HAP-1 (cell line): ENCODE measurements around the gene UBE2Q2.

Experiments used
- DNase-seq, 2 experiments: peaks; one replicate each; pipeline ENCODE4 v3.0.0-alpha.2; 2016 to 2020; ENCODE audit warnings: low spot score in 2 of 2
- H3K27me3 ChIP-seq: fragments of 250-450 bp; sonication (Bioruptor Pico); 2 replicates; pipeline ENCODE4 v1.5.1; 2020; ENCODE audit warnings: low read depth, mild to moderate bottlenecking, moderate library complexity
- H3K36me3 ChIP-seq: fragments of 250-450 bp; sonication (Bioruptor Pico); replicated peaks from 2 replicates; pipeline ENCODE4 v1.5.1; 2020; ENCODE audit warnings: mild to moderate bottlenecking
- H3K4me1 ChIP-seq: fragments of 250-450 bp; sonication (Bioruptor Pico); 2 replicates; pipeline ENCODE4 v1.5.1; 2020; ENCODE audit warnings: mild to moderate bottlenecking
- H3K4me3 ChIP-seq: fragments of 250-450 bp; sonication (Bioruptor Pico); 2 replicates; pipeline ENCODE4 v1.5.1; 2020; ENCODE audit warnings: mild to moderate bottlenecking, moderate library complexity
- H3K9me3 ChIP-seq: fragments of 250-450 bp; sonication (Bioruptor Pico); 2 replicates; pipeline ENCODE4 v1.5.1; 2020; ENCODE audit warnings: mild to moderate bottlenecking, moderate library complexity
- in situ Hi-C: fragments of 300-500 bp; cut with MboI; formaldehyde crosslinking; loops from 3 replicates; pipeline ENCODE4 v1.14.3; 2020; ENCODE audit warnings: low sequenced_read_pairs, inconsistent platforms, mixed read lengths

UBE2Q2 gene

GRCh38 chr15:75814794-75815193 is 28.5 kb upstream of the UBE2Q2 start:
- H3K27me3 ChIP-seq: no peaks in the 10 kb centered on the region; the same call in 1 of the 2 replicates
- no peaks in the 10 kb centered on the region for H3K36me3 ChIP-seq
- in situ Hi-C loops: loop anchor here (10.0 kb wide), 1 partner anchor 330 kb away; no protein-coding TSS in a partner anchor
- H3K4me1 ChIP-seq: peaks cover 3% of the 10 kb centered on the region; the same call in 1 of the 2 replicates
- H3K4me3 ChIP-seq: no peak overlapping the region
- DNase-seq: no peak
- H3K9me3 ChIP-seq: no peaks in the 10 kb centered on the region

- H3K36me3 ChIP-seq: no peaks in the 10 kb centered on the region
- in situ Hi-C loops: loop anchor here (10.0 kb wide), 1 partner anchor 329 kb away; no protein-coding TSS in a partner anchor
- no peaks in the 10 kb centered on the region; the same call in 1 of the 2 replicates for H3K27me3 ChIP-seq
- no peak for DNase-seq
- H3K4me3 ChIP-seq: no peak overlapping the region
- no peaks in the 10 kb centered on the region for H3K9me3 ChIP-seq
- H3K4me1 ChIP-seq: no peaks in the 10 kb centered on the region
These were observed 27.2 kb upstream of the UBE2Q2 start for GRCh38 chr15:75815811-75816719.

- Histone ChIP-seq H3K4me1 (no peaks in the 10 kb centered on the region), H3K4me3 (no peak overlapping the region), H3K27me3 (no peaks in the 10 kb centered on the region; the same call in 1 of the 2 replicates), H3K9me3 (no peaks in the 10 kb centered on the region), H3K36me3 (no peaks in the 10 kb centered on the region)
- no peak for DNase-seq
- in situ Hi-C loops: loop anchor here (10.0 kb wide), 1 partner anchor 327 kb away; no protein-coding TSS in a partner anchor
These were observed 25.9 kb upstream of the UBE2Q2 start for GRCh38 chr15:75817138-75817935.

- DNase-seq: no peak
- H3K4me1 ChIP-seq: peaks cover 12% of the 10 kb centered on the region
- no peaks in the 10 kb centered on the region for H3K36me3 ChIP-seq
- in situ Hi-C loops: no loop called here
- no peaks in the 10 kb centered on the region for H3K9me3 ChIP-seq
- no peaks in the 10 kb centered on the region; the same call in 1 of the 2 replicates for H3K27me3 ChIP-seq
- H3K4me3 ChIP-seq: no peak overlapping the region
These were observed 23.0 kb upstream of the UBE2Q2 start for GRCh38 chr15:75820206-75820605.

- Histone ChIP-seq H3K4me3 (no peak overlapping the region), H3K36me3 (no peaks in the 10 kb centered on the region), H3K9me3 (no peaks in the 10 kb centered on the region), H3K4me1 (peaks cover 12% of the 10 kb centered on the region), H3K27me3 (no peaks in the 10 kb centered on the region; the same call in 1 of the 2 replicates)
- DNase-seq: no peak
- in situ Hi-C loops: no loop called here
These were observed 21.4 kb upstream of the UBE2Q2 start for GRCh38 chr15:75821786-75822345.

- Histone ChIP-seq H3K4me3 (no peak overlapping the region), H3K9me3 (no peaks in the 10 kb centered on the region), H3K4me1 (peaks cover 12% of the 10 kb centered on the region), H3K27me3 (no peaks in the 10 kb centered on the region), H3K36me3 (no peaks in the 10 kb centered on the region)
- in situ Hi-C loops: no loop called here
- no peak for DNase-seq
These were observed 20.5 kb upstream of the UBE2Q2 start for GRCh38 chr15:75822685-75823278.

GRCh38 chr15:75823860-75824613 is 19.2 kb upstream of the UBE2Q2 start:
- Histone ChIP-seq H3K9me3 (no peaks in the 10 kb centered on the region), H3K27me3 (no peaks in the 10 kb centered on the region), H3K36me3 (no peaks in the 10 kb centered on the region), H3K4me1 (peaks cover 12% of the 10 kb centered on the region), H3K4me3 (no peak overlapping the region)
- peak; percentile 68 to 78 for DNase-seq
- in situ Hi-C loops: no loop called here

- H3K4me1 ChIP-seq: peaks cover 33% of the 10 kb centered on the region
- in situ Hi-C loops: no loop called here
- H3K4me3 ChIP-seq: no peak overlapping the region
- H3K36me3 ChIP-seq: no peaks in the 10 kb centered on the region
- no peaks in the 10 kb centered on the region for H3K27me3 ChIP-seq
- no peak for DNase-seq
- H3K9me3 ChIP-seq: no peaks in the 10 kb centered on the region
These were observed 15.6 kb upstream of the UBE2Q2 start for GRCh38 chr15:75827691-75828090.

GRCh38 chr15:75828429-75828828 is 14.8 kb upstream of the UBE2Q2 start:
- peaks cover 35% of the 10 kb centered on the region for H3K4me1 ChIP-seq
- H3K27me3 ChIP-seq: no peaks in the 10 kb centered on the region
- no peak overlapping the region for H3K4me3 ChIP-seq
- H3K9me3 ChIP-seq: no peaks in the 10 kb centered on the region
- H3K36me3 ChIP-seq: no peaks in the 10 kb centered on the region
- in situ Hi-C loops: no loop called here
- DNase-seq: no peak

- peak; percentile 71 to 95 for DNase-seq
- H3K4me3 ChIP-seq: no peak overlapping the region
- H3K27me3 ChIP-seq: no peaks in the 10 kb centered on the region
- in situ Hi-C loops: no loop called here
- H3K36me3 ChIP-seq: no peaks in the 10 kb centered on the region
- H3K9me3 ChIP-seq: no peaks in the 10 kb centered on the region
- H3K4me1 ChIP-seq: peaks cover 30% of the 10 kb centered on the region
These were observed 12.1 kb upstream of the UBE2Q2 start for GRCh38 chr15:75830910-75831805.

- Histone ChIP-seq H3K36me3 (no peaks in the 10 kb centered on the region), H3K9me3 (no peaks in the 10 kb centered on the region), H3K27me3 (no peaks in the 10 kb centered on the region), H3K4me1 (peaks cover 30% of the 10 kb centered on the region), H3K4me3 (no peak overlapping the region)
- in situ Hi-C loops: no loop called here
- DNase-seq: no peak
These were observed 11.5 kb upstream of the UBE2Q2 start for GRCh38 chr15:75831806-75832102.

GRCh38 chr15:75832114-75832513 is 11.1 kb upstream of the UBE2Q2 start:
- Histone ChIP-seq H3K36me3 (no peaks in the 10 kb centered on the region), H3K4me1 (peaks cover 30% of the 10 kb centered on the region), H3K27me3 (no peaks in the 10 kb centered on the region), H3K9me3 (no peaks in the 10 kb centered on the region), H3K4me3 (no peak overlapping the region)
- DNase-seq: no peak
- in situ Hi-C loops: no loop called here
